ENCODE results near the gene GIGYF2. TPM values are rescaled to one million over a fixed set of nuclear protein-coding genes. Genes with fewer than 3 reads are reported as not detected.

Gene GIGYF2
- total RNA-seq, 4 donors from 2014 or later: 40.8 to 146 (median 76.0) TPM

GRCh38 chr2:232888839-232889529 is 191.9 kb downstream of the GIGYF2 start:
- intact Hi-C loops (cut with DNase I; ENCODE audit: low total_unique reads) (no loop called here), in situ Hi-C loops (cut with MboI; ENCODE audit: low pct_ligation_motif_present in 1 of 4, low pct_unique_long_range_greater_than_20kb in 1 of 4, low sequenced_read_pairs in 3 of 4) (no loop called here)
- no peaks in the 10 kb centered on the region for H3K36me3 ChIP-seq
- no peak for TF ChIP-seq EP300 (IDR thresholded peaks at IDR 0.05; ENCODE audit: low read depth)
- no peak for TF ChIP-seq POLR2AphosphoS5 (IDR thresholded peaks at IDR 0.05)
- no peak for TF ChIP-seq POLR2A (IDR thresholded peaks at IDR 0.05)
- no peak for TF ChIP-seq CTCF (IDR thresholded peaks at IDR 0.05)
- no peak overlapping the region for H3K27ac ChIP-seq
- 73 to 80% methylated on average over 7 to 14 of the region's 14 CpGs for WGBS, 2 donors (ENCODE audit: low coverage in 1 of 2)
- H3K27me3 ChIP-seq: peaks cover 5% of the 10 kb centered on the region
- no peaks in the 10 kb centered on the region for H3K9me3 ChIP-seq
- no peaks in the 10 kb centered on the region for H3K4me1 ChIP-seq
- no peak for DNase-seq
- no peak overlapping the region for H3K4me3 ChIP-seq

GRCh38 chr2:232889876-232890401 is 192.8 kb downstream of the GIGYF2 start:
- no peaks in the 10 kb centered on the region for H3K9me3 ChIP-seq
- no peak overlapping the region for H3K4me3 ChIP-seq
- 91 to 100% methylated on average over 2 to 5 of the region's 5 CpGs for WGBS, 2 donors (ENCODE audit: low coverage in 1 of 2)
- no peaks in the 10 kb centered on the region for H3K36me3 ChIP-seq
- no peak overlapping the region for H3K27ac ChIP-seq
- intact Hi-C loops (cut with DNase I; ENCODE audit: low total_unique reads) (no loop called here), in situ Hi-C loops (cut with MboI; ENCODE audit: low pct_ligation_motif_present in 1 of 4, low pct_unique_long_range_greater_than_20kb in 1 of 4, low sequenced_read_pairs in 3 of 4) (no loop called here)
- no peak for DNase-seq
- H3K27me3 ChIP-seq: peaks cover 5% of the 10 kb centered on the region
- TF ChIP-seq EP300 (IDR thresholded peaks at IDR 0.05; ENCODE audit: low read depth): no peak
- TF ChIP-seq POLR2AphosphoS5 (IDR thresholded peaks at IDR 0.05): no peak
- TF ChIP-seq POLR2A (IDR thresholded peaks at IDR 0.05): no peak
- no peak for TF ChIP-seq CTCF (IDR thresholded peaks at IDR 0.05)
- H3K4me1 ChIP-seq: no peaks in the 10 kb centered on the region

- intact Hi-C loops (cut with DNase I; ENCODE audit: low total_unique reads) (no loop called here), in situ Hi-C loops (cut with MboI; ENCODE audit: low pct_ligation_motif_present in 1 of 4, low pct_unique_long_range_greater_than_20kb in 1 of 4, low sequenced_read_pairs in 3 of 4) (no loop called here)
- Histone ChIP-seq H3K36me3 (no peaks in the 10 kb centered on the region), H3K4me1 (no peaks in the 10 kb centered on the region), H3K27ac (no peak overlapping the region), H3K4me3 (no peak overlapping the region), H3K9me3 (no peaks in the 10 kb centered on the region), H3K27me3 (peaks cover 5% of the 10 kb centered on the region)
- DNase-seq: no peak
- WGBS, 2 donors (ENCODE audit: low coverage in 1 of 2): 84 to 89% methylated on average over 7 to 11 of the region's 11 CpGs
- TF ChIP-seq POLR2AphosphoS5 (IDR thresholded peaks at IDR 0.05) (no peak), POLR2A (IDR thresholded peaks at IDR 0.05) (no peak), CTCF (IDR thresholded peaks at IDR 0.05) (no peak), EP300 (IDR thresholded peaks at IDR 0.05; ENCODE audit: low read depth) (no peak)
These were observed 193.4 kb downstream of the GIGYF2 start for GRCh38 chr2:232890536-232890895.

GRCh38 chr2:232890896-232891601 is 193.9 kb downstream of the GIGYF2 start:
- in situ Hi-C loops (cut with MboI; ENCODE audit: low pct_ligation_motif_present in 1 of 4, low pct_unique_long_range_greater_than_20kb in 1 of 4, low sequenced_read_pairs in 3 of 4): no loop called here
- DNase-seq: no peak
- TF ChIP-seq EP300 (IDR thresholded peaks at IDR 0.05; ENCODE audit: low read depth) (no peak), POLR2AphosphoS5 (IDR thresholded peaks at IDR 0.05) (no peak), POLR2A (IDR thresholded peaks at IDR 0.05) (no peak), CTCF (IDR thresholded peaks at IDR 0.05) (no peak)
- no peak overlapping the region for H3K4me3 ChIP-seq
- 58 to 67% methylated on average over 7 to 23 of the region's 23 CpGs for WGBS, 2 donors (ENCODE audit: low coverage in 1 of 2)
- H3K9me3 ChIP-seq: no peaks in the 10 kb centered on the region
- H3K27me3 ChIP-seq: peaks cover 5% of the 10 kb centered on the region
- no peaks in the 10 kb centered on the region for H3K4me1 ChIP-seq
- no peak overlapping the region for H3K27ac ChIP-seq
- intact Hi-C loops (cut with DNase I; ENCODE audit: low total_unique reads): no loop called here
- H3K36me3 ChIP-seq: no peaks in the 10 kb centered on the region

All from transverse colon (tissue), 4 donors.